Left ventricle myocardium inferior (tissue), 1 donor: Measurements from ENCODE around the gene DCAF6. TPM values are rescaled to one million over a fixed set of nuclear protein-coding genes. Genes with fewer than 3 reads are reported as not detected.

Experiments used
- DNase-seq: peaks from one replicate; pipeline ENCODE4 v3.0.0-alpha.2; 2020
- H3K27ac ChIP-seq: fragments of 200-600 bp; replicated peaks from 2 replicates; pipeline ENCODE4 v1.8.0; 2021
- H3K27me3 ChIP-seq: fragments of 200-600 bp; 2 replicates; pipeline ENCODE4 v1.8.0; 2021; ENCODE audit warnings: low read depth
- H3K36me3 ChIP-seq: fragments of 200-600 bp; 2 replicates; pipeline ENCODE4 v1.8.0; 2021
- H3K4me1 ChIP-seq: fragments of 200-600 bp; 2 replicates; pipeline ENCODE4 v1.8.0; 2021
- H3K4me3 ChIP-seq: fragments of 200-600 bp; 2 replicates; pipeline ENCODE4 v1.8.0; 2021; ENCODE audit warnings: mild to moderate bottlenecking, moderate library complexity
- H3K9me3 ChIP-seq: fragments of 200-600 bp; replicated peaks from 2 replicates; pipeline ENCODE4 v1.8.0; 2021
- CTCF ChIP-seq: fragments of 200-600 bp; IDR thresholded peaks from 2 replicates; pipeline ENCODE4 v1.8.0; 2021; ENCODE audit warnings: antibody characterized with exemption, mild to moderate bottlenecking, borderline replicate concordance
- intact Hi-C: fragments of 100-400 bp; cut with micrococcal nuclease; formaldehyde crosslinking; loops from one replicate; pipeline ENCODE4 v1.11.0; 2022
- total RNA-seq: library from RNA; stranded (reverse); fragmentation: NEBNext Ultra II Directional; extraction: Animal tissue kit (Norgen Biotek cat#: 25700); gene quantifications from one replicate; pipeline ENCODE4 v1.2.1, GENCODE V29; 2021
- donor health status: DM: no; HTN: yes; CAD: no; lungs with severe emphysema.

DCAF6 gene
- total RNA-seq, 1 donor from 2014 or later, result 196 TPM

GRCh38 chr1:167938080-167938636 is 1.7 kb downstream of the DCAF6 start:
- DNase-seq, result no peak
- no peaks in the 10 kb centered on the region for H3K27me3 ChIP-seq
- intact Hi-C loops, result no loop called here
- H3K9me3 ChIP-seq, result no peaks in the 10 kb centered on the region
- peaks cover 5% of the 10 kb centered on the region for H3K36me3 ChIP-seq
- peak overlapping the region; percentile 97 for H3K27ac ChIP-seq
- TF ChIP-seq CTCF, result no peak
- peak overlapping the region; percentile 94 for H3K4me3 ChIP-seq
- peaks cover 78% of the 10 kb centered on the region for H3K4me1 ChIP-seq

GRCh38 chr1:167940264-167940663 is 3.8 kb downstream of the DCAF6 start:
- Histone ChIP-seq H3K4me3 (no peak overlapping the region), H3K4me1 (peaks cover 57% of the 10 kb centered on the region), H3K9me3 (no peaks in the 10 kb centered on the region), H3K36me3 (peaks cover 5% of the 10 kb centered on the region), H3K27ac (no peak overlapping the region), H3K27me3 (no peaks in the 10 kb centered on the region)
- intact Hi-C loops, result no loop called here
- no peak for DNase-seq
- no peak for TF ChIP-seq CTCF

DNA sequence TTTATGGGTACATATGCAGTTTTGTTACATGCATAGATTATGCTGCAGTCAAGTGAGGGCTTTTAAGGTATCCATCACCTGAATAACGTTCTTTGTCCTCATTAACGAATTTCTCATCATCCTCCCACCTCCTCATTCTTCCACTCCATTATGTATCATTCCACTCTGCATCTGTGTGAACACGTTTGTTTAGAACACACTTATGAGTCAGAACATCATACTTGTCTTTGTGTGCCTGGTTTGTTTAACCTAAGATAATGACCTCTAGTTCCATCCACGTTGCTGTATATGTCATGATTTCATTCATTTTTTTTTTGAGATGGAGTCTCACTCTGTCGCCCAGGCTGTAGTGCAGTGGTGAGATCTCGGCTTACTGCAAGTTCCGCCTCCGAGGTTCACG is 7.1 kb downstream of the DCAF6 start:
- H3K4me3 ChIP-seq, result no peak overlapping the region
- H3K9me3 ChIP-seq, result no peaks in the 10 kb centered on the region
- H3K27me3 ChIP-seq, result no peaks in the 10 kb centered on the region
- TF ChIP-seq CTCF, result no peak
- intact Hi-C loops, result no loop called here
- H3K27ac ChIP-seq, result no peak overlapping the region
- no peak for DNase-seq
- peaks cover 59% of the 10 kb centered on the region for H3K4me1 ChIP-seq
- peaks cover 5% of the 10 kb centered on the region for H3K36me3 ChIP-seq

DNA sequence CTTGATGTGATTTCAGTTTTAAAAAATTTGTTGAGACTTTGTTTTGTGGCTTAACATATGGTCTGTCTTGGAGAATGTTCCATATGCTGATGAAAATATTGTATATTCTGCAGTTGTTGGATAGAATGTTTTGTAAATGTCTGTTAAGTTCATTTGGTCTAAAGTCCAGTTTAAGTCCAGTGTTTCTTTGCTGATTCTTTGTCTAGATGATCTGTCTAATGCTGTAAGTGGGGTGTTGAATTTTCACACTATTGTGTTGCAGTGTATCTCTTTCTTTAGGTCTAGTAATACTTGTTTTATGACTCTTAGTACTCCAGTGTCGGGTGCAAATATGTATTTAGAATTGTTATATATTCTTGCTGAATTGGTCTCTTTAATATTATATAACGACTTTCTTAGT is 11.2 kb downstream of the DCAF6 start:
- peaks cover 10% of the 10 kb centered on the region for H3K36me3 ChIP-seq
- intact Hi-C loops, result no loop called here
- H3K27ac ChIP-seq, result no peak overlapping the region
- no peak for DNase-seq
- peaks cover 54% of the 10 kb centered on the region for H3K4me1 ChIP-seq
- TF ChIP-seq CTCF, result no peak
- no peak overlapping the region for H3K4me3 ChIP-seq
- no peaks in the 10 kb centered on the region for H3K9me3 ChIP-seq
- no peaks in the 10 kb centered on the region for H3K27me3 ChIP-seq

DNA sequence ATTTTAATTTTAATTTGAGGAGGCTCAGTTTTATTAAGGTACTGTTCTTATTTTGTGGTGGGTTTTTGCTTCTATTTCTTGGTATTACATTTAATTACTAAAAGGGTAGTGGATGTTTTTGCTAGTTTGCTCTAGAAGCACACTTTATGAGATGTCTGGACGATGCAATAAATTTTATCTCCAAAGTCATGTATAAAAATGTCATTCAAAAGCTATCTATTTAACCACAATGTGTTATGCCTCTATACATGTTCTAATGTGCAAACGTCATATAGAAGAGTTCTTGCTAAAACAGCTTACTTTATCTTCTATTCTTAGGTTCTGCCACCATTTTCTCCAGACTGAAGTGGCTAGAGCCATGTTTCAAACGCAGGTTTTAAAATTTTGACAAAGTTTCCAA is 13.3 kb downstream of the DCAF6 start:
- Histone ChIP-seq H3K27me3 (no peaks in the 10 kb centered on the region), H3K4me1 (peaks cover 54% of the 10 kb centered on the region), H3K36me3 (peaks cover 31% of the 10 kb centered on the region), H3K4me3 (no peak overlapping the region), H3K27ac (no peak overlapping the region), H3K9me3 (no peaks in the 10 kb centered on the region)
- DNase-seq, result no peak
- no peak for TF ChIP-seq CTCF
- intact Hi-C loops, result no loop called here

GRCh38 chr1:167950569-167950968 is 14.1 kb downstream of the DCAF6 start:
- intact Hi-C loops, result no loop called here
- H3K36me3 ChIP-seq, result peaks cover 39% of the 10 kb centered on the region

More at GRCh38 chr1:167950569-167950968, 14.1 kb downstream of the DCAF6 start:
- H3K4me3 ChIP-seq, result no peak overlapping the region
- no peaks in the 10 kb centered on the region for H3K9me3 ChIP-seq
- TF ChIP-seq CTCF, result no peak
- H3K27ac ChIP-seq, result no peak overlapping the region
- H3K4me1 ChIP-seq, result peaks cover 54% of the 10 kb centered on the region
- H3K27me3 ChIP-seq, result no peaks in the 10 kb centered on the region
- no peak for DNase-seq
